DND-41 (cell line): Measurements from ENCODE around the gene POTEM.
"Not testable (repeated sequence)": the region's sequence is repeated elsewhere in the genome, so short reads cannot be mapped to it uniquely, and the experiment has no call there.

Experiments
- EZH2 ChIP-seq: IDR thresholded peaks from 3 replicates; pipeline ENCODE4 v1.6.1; 2012; ENCODE audit warnings: borderline replicate concordance, low read depth, mild to moderate bottlenecking, moderate library complexity, low read length, inconsistent platforms; ENCODE audit not compliant: severe bottlenecking
- TF ChIP-seq, protein P1 (sequence below): IDR thresholded peaks from 2 replicates; pipeline ENCODE4 v1.5.1; 2012; ENCODE audit warnings: borderline replicate concordance, low read length, moderate library complexity, mild to moderate bottlenecking; ENCODE audit not compliant: poor library complexity, severe bottlenecking; ENCODE audit errors: extremely low read depth

DNA sequence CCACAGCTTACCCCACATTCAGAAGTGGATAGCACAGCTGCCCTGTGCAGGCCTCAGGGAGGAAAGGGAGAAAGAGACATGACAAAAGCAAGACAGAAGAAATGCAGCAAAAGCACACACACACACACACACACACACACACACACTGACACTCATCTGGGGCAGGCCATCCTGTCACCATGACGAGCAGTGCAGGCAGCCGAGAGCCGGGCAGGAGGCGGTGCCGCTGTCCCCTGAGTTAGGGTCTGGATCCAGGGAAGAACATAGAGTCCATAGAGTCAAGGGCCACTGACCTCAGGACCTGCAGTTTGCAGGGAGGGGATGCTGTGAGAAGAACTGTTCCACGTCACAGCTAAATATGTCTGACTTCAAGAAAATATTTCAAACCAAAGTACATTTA is 4.0 kb upstream of the POTEM start:
- TF ChIP-seq, protein P1, sequence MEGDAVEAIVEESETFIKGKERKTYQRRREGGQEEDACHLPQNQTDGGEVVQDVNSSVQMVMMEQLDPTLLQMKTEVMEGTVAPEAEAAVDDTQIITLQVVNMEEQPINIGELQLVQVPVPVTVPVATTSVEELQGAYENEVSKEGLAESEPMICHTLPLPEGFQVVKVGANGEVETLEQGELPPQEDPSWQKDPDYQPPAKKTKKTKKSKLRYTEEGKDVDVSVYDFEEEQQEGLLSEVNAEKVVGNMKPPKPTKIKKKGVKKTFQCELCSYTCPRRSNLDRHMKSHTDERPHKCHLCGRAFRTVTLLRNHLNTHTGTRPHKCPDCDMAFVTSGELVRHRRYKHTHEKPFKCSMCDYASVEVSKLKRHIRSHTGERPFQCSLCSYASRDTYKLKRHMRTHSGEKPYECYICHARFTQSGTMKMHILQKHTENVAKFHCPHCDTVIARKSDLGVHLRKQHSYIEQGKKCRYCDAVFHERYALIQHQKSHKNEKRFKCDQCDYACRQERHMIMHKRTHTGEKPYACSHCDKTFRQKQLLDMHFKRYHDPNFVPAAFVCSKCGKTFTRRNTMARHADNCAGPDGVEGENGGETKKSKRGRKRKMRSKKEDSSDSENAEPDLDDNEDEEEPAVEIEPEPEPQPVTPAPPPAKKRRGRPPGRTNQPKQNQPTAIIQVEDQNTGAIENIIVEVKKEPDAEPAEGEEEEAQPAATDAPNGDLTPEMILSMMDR, result not testable (repeated sequence)
- not testable (repeated sequence) for TF ChIP-seq EZH2
